GM21737 (cell line): ENCODE data around the gene PLVAP.
"Not testable (repeated sequence)": the region's sequence is repeated elsewhere in the genome, so short reads cannot be mapped to it uniquely, and the experiment has no call there.

Experiments
- ATAC-seq: cut with Tn5 transposase; IDR thresholded peaks from one replicate; pipeline ENCODE4 v1.9.1; 2021; ENCODE audit warnings: mild to moderate bottlenecking, moderate library complexity; ENCODE audit not compliant: unreplicated experiment

The PLVAP gene

GRCh38 chr19:17401628-17402027, 24.5 kb upstream of the PLVAP start:
- ATAC-seq = no peak

GRCh38 chr19:17398902-17399527, 21.9 kb upstream of the PLVAP start:
- no peak for ATAC-seq

- ATAC-seq = no peak
Observed at GRCh38 chr19:17394891-17395415, 17.8 kb upstream of the PLVAP start.

- ATAC-seq = no peak
Observed at GRCh38 chr19:17393914-17394313, 16.8 kb upstream of the PLVAP start, which contains the start of gene CCDC194. CCDC194 (minus strand) TSS chr19:17394196; CDS start chr19:17394158, 38 bp downstream.

GRCh38 chr19:17393002-17393401, 15.9 kb upstream of the PLVAP start:
- ATAC-seq = no peak

- no peak for ATAC-seq
Observed at GRCh38 chr19:17391371-17392151, 14.4 kb upstream of the PLVAP start.

- peak; percentile 81 for ATAC-seq
Observed at GRCh38 chr19:17390665-17391370, 13.7 kb upstream of the PLVAP start.

- ATAC-seq = no peak
Observed at GRCh38 chr19:17389957-17390664, 13.0 kb upstream of the PLVAP start.

GRCh38 chr19:17389288-17389687, 12.1 kb upstream of the PLVAP start:
- ATAC-seq = no peak

GRCh38 chr19:17385878-17386611, 8.9 kb upstream of the PLVAP start:
- no peak for ATAC-seq

- no peak for ATAC-seq
Observed at GRCh38 chr19:17380426-17381138, 3.4 kb upstream of the PLVAP start.

GRCh38 chr19:17379221-17379631, 2.1 kb upstream of the PLVAP start:
- ATAC-seq = no peak

- no peak for ATAC-seq
Observed at GRCh38 chr19:17378271-17378670, 1.1 kb upstream of the PLVAP start.

- peak; percentile 69 for ATAC-seq
Observed at GRCh38 chr19:17370026-17370587, 7.0 kb downstream of the PLVAP start.

- ATAC-seq = no peak
Observed at GRCh38 chr19:17365361-17365760, 11.8 kb downstream of the PLVAP start.

- not testable (repeated sequence) for ATAC-seq
Observed at GRCh38 chr19:17363852-17364605, 13.1 kb downstream of the PLVAP start.

GRCh38 chr19:17359905-17360800, 17.0 kb downstream of the PLVAP start:
- ATAC-seq = no peak
